HG02642 (cell line): Measurements from ENCODE around the gene MS4A15.
A peak's percentile ranks its signal among the peaks of the same experiment; 100 is the strongest.
"Not testable (repeated sequence)": the region's sequence is repeated elsewhere in the genome, so short reads cannot be mapped to it uniquely, and the experiment has no call there.

ENCODE experiments used
- ATAC-seq: cut with Tn5 transposase; IDR thresholded peaks from one replicate; pipeline ENCODE4 v1.9.1; 2021; ENCODE audit warnings: mild to moderate bottlenecking; ENCODE audit not compliant: unreplicated experiment, poor library complexity

The MS4A15 gene

GRCh38 chr11:60750911-60751310 lies 5.8 kb upstream of the MS4A15 start:
- ATAC-seq = no peak

- ATAC-seq = no peak
Observed at GRCh38 chr11:60753309-60753708, 3.4 kb upstream of the MS4A15 start.

- ATAC-seq = no peak
Observed at GRCh38 chr11:60754887-60755286, 1.8 kb upstream of the MS4A15 start.

GRCh38 chr11:60757231-60757800 lies 649 bp downstream of the MS4A15 start:
- ATAC-seq = no peak

GRCh38 chr11:60758671-60759070 lies 2.0 kb downstream of the MS4A15 start:
- not testable (repeated sequence) for ATAC-seq

- ATAC-seq = not testable (repeated sequence)
Observed at GRCh38 chr11:60759438-60760225, 3.0 kb downstream of the MS4A15 start.

GRCh38 chr11:60761436-60762190 lies 4.9 kb downstream of the MS4A15 start:
- no peak for ATAC-seq

GRCh38 chr11:60762851-60763691 lies 6.4 kb downstream of the MS4A15 start:
- peak; percentile 78 for ATAC-seq

- no peak for ATAC-seq
Observed at GRCh38 chr11:60763692-60764369, 7.2 kb downstream of the MS4A15 start.

GRCh38 chr11:60764879-60765278 lies 8.2 kb downstream of the MS4A15 start:
- peak; percentile 39 for ATAC-seq

GRCh38 chr11:60765355-60765754 lies 8.7 kb downstream of the MS4A15 start:
- no peak for ATAC-seq

- ATAC-seq = no peak
Observed at GRCh38 chr11:60766547-60766946, 9.9 kb downstream of the MS4A15 start.

- no peak for ATAC-seq
Observed at GRCh38 chr11:60767388-60767811, 10.7 kb downstream of the MS4A15 start.

GRCh38 chr11:60768202-60768601 lies 11.5 kb downstream of the MS4A15 start:
- ATAC-seq = no peak

GRCh38 chr11:60769273-60769672 lies 12.6 kb downstream of the MS4A15 start:
- ATAC-seq = no peak

- no peak for ATAC-seq
Observed at GRCh38 chr11:60769811-60770210, 13.1 kb downstream of the MS4A15 start.

GRCh38 chr11:60771146-60771545 lies 14.5 kb downstream of the MS4A15 start:
- ATAC-seq = no peak

- no peak for ATAC-seq
Observed at GRCh38 chr11:60771879-60772525, 15.3 kb downstream of the MS4A15 start.

GRCh38 chr11:60772666-60773065 lies 16.0 kb downstream of the MS4A15 start:
- ATAC-seq = no peak
